Adrenal gland (tissue), 12 donors: Measurements from ENCODE around the gene SPTBN4. TPM values are rescaled to one million over a fixed set of nuclear protein-coding genes. Genes with fewer than 3 reads are reported as not detected.

Source experiments
- DNase-seq, 7 donors: peaks; one replicate each; pipeline ENCODE4 v3.0.0-alpha.2; 2019 to 2020
- H3K27ac ChIP-seq, 5 donors: fragments of 200-600 bp; sonication (generic) in 4 of 5; 1 replicate in 3 of 5; 2 replicates in 2 of 5; pipeline versions ENCODE4 v1.5.1 to v1.8.0; 2016 to 2020; ENCODE audit warnings: mild to moderate bottlenecking in 1 of 5
- H3K27me3 ChIP-seq: fragments of 200-600 bp; 2 replicates; pipeline ENCODE4 v1.8.0; 2021
- H3K36me3 ChIP-seq, 2 donors: fragments of 200-600 bp; replicated peaks in 1 of 2; 1 replicate in 1 of 2; 2 replicates in 1 of 2; pipeline versions ENCODE4 v1.5.1 to v1.8.0; 2018 to 2022
- H3K4me1 ChIP-seq, 2 donors: fragments of 200-600 bp; replicated peaks in 1 of 2; 1 replicate in 1 of 2; 2 replicates in 1 of 2; pipeline versions ENCODE4 v1.5.1 to v1.8.0; 2018 to 2021
- H3K4me3 ChIP-seq, 4 donors: fragments of 200-600 bp; sonication (generic) in 3 of 4; one replicate each; pipeline ENCODE4 v1.5.1; 2016 to 2018
- H3K9me3 ChIP-seq, 3 donors: fragments of 200-600 bp; sonication (generic) in 1 of 3; replicated peaks in 1 of 3; 1 replicate in 2 of 3; 2 replicates in 1 of 3; pipeline versions ENCODE4 v1.5.1 to v1.8.0; 2016 to 2021
- CTCF ChIP-seq, 6 experiments: fragments of 450-650 bp in 4 of 6; fragments of 200-600 bp in 2 of 6; sonication (generic) in 1 of 6; IDR thresholded peaks; 1 replicate in 5 of 6; 2 replicates in 1 of 6; pipeline versions ENCODE4 v1.5.1 to v1.8.0; 2016 to 2021; ENCODE audit warnings: antibody characterized with exemption in 6 of 6, mild to moderate bottlenecking in 2 of 6, moderate library complexity in 1 of 6
- POLR2A ChIP-seq, 2 donors: fragments of 450-650 bp; IDR thresholded peaks; one replicate each; pipeline ENCODE4 v1.6.1; 2017; ENCODE audit warnings: antibody characterized with exemption in 2 of 2, mild to moderate bottlenecking in 2 of 2, moderate library complexity in 1 of 2
- WGBS, 4 donors: extraction: QIAGEN DNeasy Blood & Tissue Kit in 2 of 4; methylation state at CpG; one replicate each; pipeline versions ENCODE4 v1.1.5 to v1.1.7; 2013 to 2017; 5-methylcytosine and 5-hydroxymethylcytosine counted together
- intact Hi-C, 2 donors: fragments of 100-400 bp; cut with DNase I; formaldehyde crosslinking; loops; one replicate each; pipeline versions ENCODE4 v1.14.1 to v1.15.0; 2022 to 2023
- polyA plus RNA-seq, 3 donors: library from polyadenylated mRNA; stranded (reverse); fragments of 200-250 nt in 2 of 3; fragments of 350-450 nt in 1 of 3; fragmentation: Illumina TruSeq in 1 of 3; extraction: RNeasy Lipid Tissue Mini Kit (QIAGEN cat#74804) in 1 of 3; gene quantifications; one replicate each; pipeline ENCODE4 v1.2.3, GENCODE V29; 2013 to 2014
- total RNA-seq, 9 donors: library from RNA; depleted of rRNA in 4 of 9; stranded (reverse); fragments of >200 nt in 4 of 9; fragments of 120-200 nt in 1 of 9; fragmentation: NEBNext Ultra II Directional in 1 of 9; extraction: Animal tissue kit (Norgen Biotek cat#: 25700) in 1 of 9; gene quantifications; one replicate each; pipeline versions ENCODE4 v1.1.0 to v1.2.4, GENCODE V29; 2013 to 2023
- donor health status: healthy with polysubstance abuse.
- donor health status: Bipolar disorder and iron deficiency.
- donor health status: DM: yes; HTN: yes; CAD: no.
- donor health status: DM: no; HTN: no; CAD: no.
- donor health status: DM: no; HTN: no; CAD: no.
- donor health status: DM: yes; HTN: yes; CAD: no.

SPTBN4 gene
- total and polyA plus RNA-seq, 12 donors, result 0.91 to 46.7 (median 3.3) TPM

DNA sequence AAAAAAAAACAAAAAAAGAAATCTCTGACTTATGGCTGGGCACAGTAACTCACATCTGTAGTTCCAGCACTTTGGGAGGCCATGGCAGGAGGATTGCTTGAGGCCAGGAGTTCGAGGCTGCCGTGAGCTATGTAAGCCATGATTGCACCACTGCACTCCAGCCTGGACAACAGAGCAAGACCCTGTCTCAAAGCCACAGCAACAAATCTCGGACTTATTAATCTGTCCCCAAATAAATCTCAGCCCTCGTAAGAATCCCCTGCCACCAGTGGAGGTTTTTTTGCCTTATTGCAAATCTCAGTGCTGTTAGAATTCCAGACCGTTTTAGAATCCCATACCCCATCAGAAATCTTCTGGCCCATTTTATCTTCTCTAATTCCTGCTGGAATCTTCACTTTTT, 114.7 kb downstream of the SPTBN4 start:
- Histone ChIP-seq H3K36me3 (peaks cover 0 to 28% of the 10 kb centered on the region in 2 donors), H3K27ac (no peak overlapping the region), H3K4me3 (no peak overlapping the region), H3K27me3 (no peaks in the 10 kb centered on the region), H3K4me1 (peaks cover 0 to 4% of the 10 kb centered on the region in 2 donors), H3K9me3 (no peaks in the 10 kb centered on the region)
- DNase-seq, result no peak
- intact Hi-C loops, result no loop called here
- no peak for TF ChIP-seq CTCF (IDR thresholded peaks at IDR 0.05)
- 92 to 96% (median 95%) methylated on average over 5 of the region's 5 CpGs for WGBS, 4 donors

DNA sequence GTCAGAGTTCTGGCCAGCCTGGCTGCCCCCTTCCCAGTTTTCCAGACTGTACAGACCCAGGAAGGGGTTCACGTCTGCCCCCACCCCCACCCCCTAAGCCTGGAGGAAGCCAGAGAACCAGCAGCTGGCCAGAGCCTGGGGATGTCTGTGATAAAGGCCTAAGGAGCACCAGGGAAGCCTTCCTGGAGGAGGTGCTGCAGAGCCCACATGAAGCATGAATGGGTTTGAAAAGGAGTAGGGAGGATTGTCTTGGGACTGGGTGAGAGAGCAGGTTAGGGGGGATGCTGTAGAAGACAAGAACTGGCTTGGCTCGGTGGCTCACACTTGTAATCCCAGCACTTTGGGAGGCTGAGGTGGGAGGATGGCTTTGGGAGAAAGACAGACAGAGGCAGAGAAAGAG, 115.7 kb downstream of the SPTBN4 start:
- Histone ChIP-seq H3K9me3 (no peaks in the 10 kb centered on the region), H3K27me3 (no peaks in the 10 kb centered on the region), H3K27ac (no peak overlapping the region), H3K36me3 (peaks cover 0 to 28% of the 10 kb centered on the region in 2 donors), H3K4me1 (peaks cover 0 to 2% of the 10 kb centered on the region in 2 donors), H3K4me3 (no peak overlapping the region)
- no peak for DNase-seq
- intact Hi-C loops, result no loop called here
- TF ChIP-seq POLR2A (IDR thresholded peaks at IDR 0.05) (no peak), CTCF (IDR thresholded peaks at IDR 0.05) (no peak)
- 83 to 100% (median 90%) methylated on average over 1 to 2 of the region's 2 CpGs for WGBS, 4 donors

DNA sequence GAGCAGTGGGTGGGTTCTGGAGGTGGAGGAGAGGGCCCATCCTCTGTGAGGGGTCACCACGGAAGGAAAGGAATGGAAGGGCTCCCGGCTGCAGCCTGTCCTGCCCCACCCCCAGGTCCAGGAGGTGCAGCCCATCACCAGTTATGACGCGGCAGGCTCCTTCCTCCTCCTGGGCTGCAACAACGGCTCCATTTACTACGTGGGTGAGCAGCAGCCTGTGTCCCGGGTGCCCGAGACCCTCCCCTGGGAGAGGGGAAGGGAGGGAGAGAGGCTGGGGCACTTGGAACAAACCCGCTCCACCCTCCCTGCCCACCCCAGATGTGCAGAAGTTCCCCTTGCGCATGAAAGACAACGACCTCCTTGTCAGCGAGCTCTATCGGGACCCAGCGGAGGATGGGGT, 116.5 kb downstream of the SPTBN4 start:
- Histone ChIP-seq H3K9me3 (no peaks in the 10 kb centered on the region), H3K27ac (no peak overlapping the region), H3K4me1 (no peaks in the 10 kb centered on the region), H3K4me3 (no peak overlapping the region), H3K27me3 (no peaks in the 10 kb centered on the region), H3K36me3 (peaks cover 0 to 28% of the 10 kb centered on the region in 2 donors)
- TF ChIP-seq POLR2A (IDR thresholded peaks at IDR 0.05), result no peak
- TF ChIP-seq CTCF (IDR thresholded peaks at IDR 0.05), result no peak
- DNase-seq, result no peak
- 77 to 94% (median 92%) methylated on average over 2 to 14 of the region's 14 CpGs for WGBS, 4 donors
- intact Hi-C loops, result no loop called here

DNA sequence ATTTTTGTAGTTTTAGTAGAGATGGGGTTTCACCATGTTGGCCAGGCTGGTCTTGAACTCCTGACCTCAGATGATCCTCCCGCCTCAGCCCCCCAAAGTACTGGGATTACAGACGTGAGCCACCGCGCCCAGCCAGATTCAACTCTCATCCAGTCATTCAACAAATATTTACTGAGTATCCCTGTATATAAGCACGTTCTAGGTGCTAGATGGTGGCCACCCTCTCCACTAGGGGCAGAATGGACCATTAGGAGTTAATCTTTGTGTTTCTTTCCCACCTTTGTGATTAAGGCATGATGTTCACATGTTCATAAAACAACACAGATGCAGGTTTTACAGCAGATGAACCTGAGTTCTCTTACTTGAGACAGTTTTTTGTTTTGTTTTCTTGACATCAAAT, 117.2 kb downstream of the SPTBN4 start:
- no peak for TF ChIP-seq CTCF (IDR thresholded peaks at IDR 0.05)
- no peak for TF ChIP-seq POLR2A (IDR thresholded peaks at IDR 0.05)
- no peaks in the 10 kb centered on the region for H3K9me3 ChIP-seq
- H3K27me3 ChIP-seq, result no peaks in the 10 kb centered on the region
- H3K27ac ChIP-seq, result no peak overlapping the region
- no peak for DNase-seq
- H3K36me3 ChIP-seq, result peaks cover 0 to 28% of the 10 kb centered on the region in 2 donors
- 91 to 100% (median 95%) methylated on average over 5 of the region's 5 CpGs for WGBS, 4 donors
- intact Hi-C loops, result no loop called here
- no peak overlapping the region for H3K4me3 ChIP-seq
- H3K4me1 ChIP-seq, result no peaks in the 10 kb centered on the region
